HEK293 (cell line): ENCODE measurements around the gene CNTN4.

Experiments
- CTCF ChIA-PET: fragments of 350-600 bp; formaldehyde crosslinking; extraction: SDS; loops from one replicate; lab custom pipeline; 2021; ENCODE audit warnings: antibody characterized with exemption; lab: Yijun Ruan, JAX
- POLR2A ChIA-PET: fragments of 300-600 bp; formaldehyde crosslinking; extraction: SDS; loops from one replicate; lab custom pipeline; 2020; ENCODE audit warnings: antibody characterized with exemption, inconsistent platforms; lab: Yijun Ruan, JAX
- H3K27ac ChIP-seq: fragments of 200-500 bp; sonication (Bioruptor generic); 2 replicates; pipeline ENCODE4 v1.5.1; 2014; ENCODE audit warnings: low read depth, low read length, control low read depth, inconsistent platforms; ENCODE audit errors: extremely low read depth
- H3K36me3 ChIP-seq, 2 experiments: fragments of 200-500 bp in 1 of 2; sonication (Bioruptor generic) in 1 of 2; 1 replicate in 1 of 2; 2 replicates in 1 of 2; pipeline ENCODE4 v1.5.1; 2014 to 2017; ENCODE audit warnings: inconsistent platforms in 2 of 2, low read length in 2 of 2; ENCODE audit not compliant: control insufficient read depth in 2 of 2, insufficient read depth in 1 of 2
- H3K4me1 ChIP-seq: fragments of 200-500 bp; sonication (Bioruptor generic); 2 replicates; pipeline ENCODE4 v1.5.1; 2014; ENCODE audit warnings: mild to moderate bottlenecking, low read length, inconsistent platforms; ENCODE audit not compliant: control insufficient read depth, insufficient read depth
- H3K4me3 ChIP-seq: 2 replicates; pipeline ENCODE4 v1.5.1; 2011; ENCODE audit warnings: low read depth, mild to moderate bottlenecking, control low read depth, low read length, moderate library complexity
- H3K9me3 ChIP-seq: fragments of 200-500 bp; sonication (Bioruptor generic); 2 replicates; pipeline ENCODE4 v1.5.1; 2014; ENCODE audit warnings: low read depth, low read length, inconsistent platforms; ENCODE audit not compliant: control insufficient read depth, insufficient read depth
- HIC1 ChIP-seq: fragments of 450-650 bp; formaldehyde crosslinking; IDR thresholded peaks from 2 replicates; pipeline ENCODE4 v1.5.1; 2016; ENCODE audit warnings: missing biosample characterization, missing genetic modification characterization
- HOXC10 ChIP-seq: sonication (generic); formaldehyde crosslinking; IDR thresholded peaks from 2 replicates; pipeline ENCODE4 v1.8.1; 2023; ENCODE audit warnings: mild to moderate bottlenecking, missing genetic modification reagents
- PBX3 ChIP-seq: sonication (generic); formaldehyde crosslinking; IDR thresholded peaks from 2 replicates; pipeline ENCODE4 v1.8.1; 2022; ENCODE audit warnings: mild to moderate bottlenecking, moderate library complexity, missing genetic modification reagents
- PRDM1 ChIP-seq: fragments of 450-650 bp; formaldehyde crosslinking; IDR thresholded peaks from 2 replicates; pipeline ENCODE4; 2016; ENCODE audit warnings: missing biosample characterization, missing genetic modification characterization
- PRDM6 ChIP-seq: fragments of 450-650 bp; formaldehyde crosslinking; IDR thresholded peaks from 2 replicates; pipeline ENCODE4 v1.5.1; 2017; ENCODE audit warnings: missing biosample characterization, missing genetic modification characterization
- SCRT2 ChIP-seq: fragments of 450-650 bp; formaldehyde crosslinking; IDR thresholded peaks from 2 replicates; pipeline ENCODE4 v1.5.1; 2016; ENCODE audit warnings: missing biosample characterization, missing genetic modification characterization
- YY1 ChIP-seq: fragments of 450-650 bp; formaldehyde crosslinking; IDR thresholded peaks from 2 replicates; pipeline ENCODE4 v1.5.1; 2018; ENCODE audit warnings: missing biosample characterization, missing genetic modification characterization
- ZBTB11 ChIP-seq: fragments of 450-650 bp; formaldehyde crosslinking; conservative IDR thresholded peaks from 2 replicates; pipeline ENCODE4 v1.5.1; 2016; ENCODE audit warnings: low read depth, missing biosample characterization, missing genetic modification characterization
- ZNF280C ChIP-seq: fragments of 450-650 bp; formaldehyde crosslinking; IDR thresholded peaks from 2 replicates; pipeline ENCODE4 v1.5.1; 2016; ENCODE audit warnings: missing biosample characterization, missing genetic modification characterization
- ZNF37A ChIP-seq: fragments of 450-650 bp; IDR thresholded peaks from 2 replicates; pipeline ENCODE4 v1.5.1; 2018; ENCODE audit warnings: missing biosample characterization, missing genetic modification characterization
- ZNF433 ChIP-seq: fragments of 450-650 bp; formaldehyde crosslinking; IDR thresholded peaks from 2 replicates; pipeline ENCODE4 v1.5.1; 2016; ENCODE audit warnings: missing biosample characterization, missing genetic modification characterization, low read depth
- ZNF488 ChIP-seq: fragments of 450-650 bp; formaldehyde crosslinking; IDR thresholded peaks from 2 replicates; pipeline ENCODE4 v1.5.1; 2016; ENCODE audit warnings: missing biosample characterization, missing genetic modification characterization
- ZNF791 ChIP-seq: fragments of 450-650 bp; formaldehyde crosslinking; IDR thresholded peaks from 2 replicates; pipeline ENCODE4 v1.5.1; 2016; ENCODE audit warnings: missing biosample characterization, missing genetic modification characterization
- ZSCAN5A ChIP-seq: fragments of 450-650 bp; formaldehyde crosslinking; IDR thresholded peaks from 2 replicates; pipeline ENCODE4 v1.5.1; 2016; ENCODE audit warnings: missing biosample characterization, missing genetic modification characterization

Gene CNTN4

GRCh38 chr3:2544212-2544611, 445.5 kb downstream of the CNTN4 start (continued):
- no peak for TF ChIP-seq PRDM6 (tag by site-specific recombination)
- TF ChIP-seq PRDM1, result no peak
- TF ChIP-seq SCRT2 (tag by site-specific recombination), result no peak
- TF ChIP-seq ZNF37A (tag by site-specific recombination), result no peak
- TF ChIP-seq, all 188 proteins: peak for 0

GRCh38 chr3:2544718-2545117, 446.1 kb downstream of the CNTN4 start:
- CTCF ChIA-PET, result interaction anchor here (0.7 kb wide), 1 partner anchor 487 kb away, joined by 4 read pairs; no protein-coding TSS in a partner anchor
- Histone ChIP-seq H3K9me3 (no peaks in the 10 kb centered on the region), H3K27ac (no peak overlapping the region), H3K4me1 (no peaks in the 10 kb centered on the region), H3K4me3 (no peak overlapping the region), H3K36me3 (no peaks in the 10 kb centered on the region)
- no peak for TF ChIP-seq PRDM1
- no peak for TF ChIP-seq ZNF488
- TF ChIP-seq HOXC10, result no peak
- no peak for TF ChIP-seq YY1 (tag by site-specific recombination)
- no peak for TF ChIP-seq ZBTB11 (tag by site-specific recombination)
- TF ChIP-seq ZNF280C, result no peak
- TF ChIP-seq PBX3 (CRISPR knock-in tag), result no peak
- no peak for TF ChIP-seq ZSCAN5A (tag by site-specific recombination)
- TF ChIP-seq ZNF433 (tag by site-specific recombination), result no peak
- no peak for TF ChIP-seq HIC1 (tag by site-specific recombination)
- no peak for TF ChIP-seq ZNF791 (tag by site-specific recombination)
- POLR2A ChIA-PET, result no interaction called here
